Measurements from ENCODE around the gene ELANE. TPM values are rescaled to one million over a fixed set of nuclear protein-coding genes. Genes with fewer than 3 reads are reported as not detected.

ELANE gene
- total and polyA plus RNA-seq, 9 of the 15 experiments (the other 6 are each of a cell fraction or from before 2014, with no cell fraction given) = not detected

- TF ChIP-seq ZFX (CRISPR knock-in tag; IDR thresholded peaks at IDR 0.05) = peak; percentile 14; the same call in 1 of the 2 replicates
- peak in 1 of 2 experiments; percentile 44; a peak in 2 of 4 replicates for TF ChIP-seq MAZ (CRISPR knock-in tag; conservative IDR thresholded peaks at IDR 0.05 in 1 of 2, IDR thresholded peaks at IDR 0.05 in 1 of 2)
- peak; percentile 21; the same call in 1 of the 2 replicates for TF ChIP-seq ZNF511 (CRISPR knock-in tag; IDR thresholded peaks at IDR 0.05)
- no peak for TF ChIP-seq ARHGAP35 (IDR thresholded peaks at IDR 0.05; ENCODE audit: partially characterized antibody)
- TF ChIP-seq TCF7 (IDR thresholded peaks at IDR 0.05; ENCODE audit: borderline replicate concordance) = no peak
- peak; percentile 65 for TF ChIP-seq PCBP1 (IDR thresholded peaks at IDR 0.05; ENCODE audit: low read depth, low read length, poor library complexity, severe bottlenecking)
Observed at GRCh38 chr19:871446-872265, 19.6 kb downstream of the ELANE start (continued).

- H3K4me2 ChIP-seq (ENCODE audit: insufficient read depth, low read length) = no peak overlapping the region
- H3K4me1 ChIP-seq (replicated peaks in 1 of 2; ENCODE audit: control insufficient read depth in 2 of 2, insufficient read depth in 2 of 2, low read length in 2 of 2) = peaks cover 16 to 74% of the 10 kb centered on the region in 2 experiments
- in situ Hi-C loops (cut with MboI) = no loop called here
- ChIA-PET POLR2A (interaction anchor here (2.0 kb wide), 1 partner anchor 35 kb away, joined by 7 read pairs; no protein-coding TSS in a partner anchor), CTCF (ENCODE audit: low intra/inter-chr PET ratio) (no interaction called here)
- BruUV-seq (replicated peaks) = no TSS peak
- H3K27ac ChIP-seq (ENCODE audit: extremely low read depth, low read depth, low read length) = peak overlapping the region; percentile 66; the same call in 1 of the 3 replicates
- peak; percentile 76 to 95 (median 81) for DNase-seq (ENCODE audit: extremely low read depth in 1 of 4, low spot score in 3 of 4)
- WGBS (ENCODE audit: insufficient coverage, low coverage, missing lambda C conversion rate) = 31% methylated on average over 19 of the region's 27 CpGs
- no peaks in the 10 kb centered on the region for H3K9me1 ChIP-seq (ENCODE audit: control insufficient read depth, insufficient read depth, low read length)
- 0 out of 4 replicates have a peak overlapping the region, but pooled peaks of 1 of the 2 experiments have one; percentile 36 for H3K9ac ChIP-seq (ENCODE audit: insufficient read depth in 1 of 2, low read depth in 2 of 2, low read length in 2 of 2)
- H4K20me1 ChIP-seq (replicated peaks; ENCODE audit: control insufficient read depth, insufficient read depth, low read length) = no peaks in the 10 kb centered on the region; the same call in 1 of the 2 replicates
- no peaks in the 10 kb centered on the region for H3K79me2 ChIP-seq (ENCODE audit: control insufficient read depth, insufficient read depth, low read length)
- H3K27me3 ChIP-seq (ENCODE audit: control insufficient read depth in 2 of 2, insufficient read depth in 2 of 2, low read length in 2 of 2) = no peaks in the 10 kb centered on the region
- intact Hi-C loops (cut with micrococcal nuclease) = no loop called here
- H3K36me3 ChIP-seq (ENCODE audit: control insufficient read depth, insufficient read depth, low read length) = peaks cover 83% of the 10 kb centered on the region; the same call in 2 of the 3 replicates
- H3K9me3 ChIP-seq (replicated peaks; ENCODE audit: control insufficient read depth, insufficient read depth, low read depth, low read length) = no peaks in the 10 kb centered on the region
- H2AFZ ChIP-seq (ENCODE audit: low read depth, low read length) = no peak overlapping the region
- peak; percentile 94 for ATAC-seq
- H3K4me3 ChIP-seq = 0 out of 2 replicates have a peak overlapping the region, but pooled peaks have one; percentile 8
- FAIRE-seq = peak; percentile 95
- no peak for TF ChIP-seq SOX6 (IDR thresholded peaks at IDR 0.05)
- TF ChIP-seq ZBTB11 (CRISPR knock-in tag; IDR thresholded peaks at IDR 0.05) = no peak
- TF ChIP-seq, protein P1, sequence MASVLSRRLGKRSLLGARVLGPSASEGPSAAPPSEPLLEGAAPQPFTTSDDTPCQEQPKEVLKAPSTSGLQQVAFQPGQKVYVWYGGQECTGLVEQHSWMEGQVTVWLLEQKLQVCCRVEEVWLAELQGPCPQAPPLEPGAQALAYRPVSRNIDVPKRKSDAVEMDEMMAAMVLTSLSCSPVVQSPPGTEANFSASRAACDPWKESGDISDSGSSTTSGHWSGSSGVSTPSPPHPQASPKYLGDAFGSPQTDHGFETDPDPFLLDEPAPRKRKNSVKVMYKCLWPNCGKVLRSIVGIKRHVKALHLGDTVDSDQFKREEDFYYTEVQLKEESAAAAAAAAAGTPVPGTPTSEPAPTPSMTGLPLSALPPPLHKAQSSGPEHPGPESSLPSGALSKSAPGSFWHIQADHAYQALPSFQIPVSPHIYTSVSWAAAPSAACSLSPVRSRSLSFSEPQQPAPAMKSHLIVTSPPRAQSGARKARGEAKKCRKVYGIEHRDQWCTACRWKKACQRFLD (CRISPR knock-in tag; IDR thresholded peaks at IDR 0.05) = no peak
- 0 out of 4 replicates have a peak, but pooled peaks of 1 of the 2 experiments have one; percentile 53 for TF ChIP-seq HDAC1 (IDR thresholded peaks at IDR 0.05)
- TF ChIP-seq EHMT2 (IDR thresholded peaks at IDR 0.05) = no peak
- TF ChIP-seq NCOA6 (IDR thresholded peaks at IDR 0.05) = no peak
Observed at GRCh38 chr19:872266-872951, 20.3 kb downstream of the ELANE start.
